GOT3 (cell line): ENCODE results near the gene NR2C2.

Source experiments
- DNase-seq: peaks from one replicate; lab custom pipeline; 2025; ENCODE audit warnings: mixed read lengths; lab: John Stamatoyannopoulos, UW

The NR2C2 gene

GRCh38 chr3:14921811-14922705 is 25.3 kb upstream of the NR2C2 start:
- no peak for DNase-seq

GRCh38 chr3:14922863-14923262 is 24.5 kb upstream of the NR2C2 start:
- no peak for DNase-seq

GRCh38 chr3:14923476-14923875 is 23.9 kb upstream of the NR2C2 start:
- DNase-seq: no peak

GRCh38 chr3:14925729-14926591 is 21.4 kb upstream of the NR2C2 start:
- DNase-seq: no peak

GRCh38 chr3:14926592-14926991 is 20.8 kb upstream of the NR2C2 start:
- DNase-seq: no peak

GRCh38 chr3:14927308-14927707 is 20.1 kb upstream of the NR2C2 start:
- no peak for DNase-seq

- no peak for DNase-seq
These were observed 17.9 kb upstream of the NR2C2 start for GRCh38 chr3:14929310-14930074.

- no peak for DNase-seq
These were observed 13.5 kb upstream of the NR2C2 start for GRCh38 chr3:14933820-14934425.

- no peak for DNase-seq
These were observed 11.6 kb upstream of the NR2C2 start for GRCh38 chr3:14935592-14936345.

GRCh38 chr3:14938954-14939353 is 8.4 kb upstream of the NR2C2 start:
- DNase-seq: no peak

- no peak for DNase-seq
These were observed 5.5 kb upstream of the NR2C2 start for GRCh38 chr3:14941871-14942270.

GRCh38 chr3:14943042-14943441 is 4.3 kb upstream of the NR2C2 start:
- DNase-seq: no peak

GRCh38 chr3:14946236-14946635 is 1.1 kb upstream of the NR2C2 start:
- DNase-seq: no peak

GRCh38 chr3:14946739-14947099 is 664 bp upstream of the NR2C2 start:
- DNase-seq: no peak

GRCh38 chr3:14947886-14948608 is 664 bp downstream of the NR2C2 start:
- peak; percentile 80 for DNase-seq

- no peak for DNase-seq
These were observed 1.2 kb downstream of the NR2C2 start for GRCh38 chr3:14948609-14949038.

GRCh38 chr3:14949126-14949525 is 1.7 kb downstream of the NR2C2 start:
- DNase-seq: no peak

- no peak for DNase-seq
These were observed 2.9 kb downstream of the NR2C2 start for GRCh38 chr3:14950274-14950673.

GRCh38 chr3:14957153-14957552 is 9.8 kb downstream of the NR2C2 start:
- no peak for DNase-seq

GRCh38 chr3:14957925-14958324 is 10.5 kb downstream of the NR2C2 start:
- DNase-seq: no peak
